ENCODE data around the gene NHLH2.

NHLH2 gene

GRCh38 chr1:115840605-115841460 lies at the start of gene NHLH2:
Gene NHLH2, minus strand, starts transcription at chr1:115841126. Its CDS starts 2,754 bp downstream, at chr1:115838372.
- CTCF ChIA-PET = interaction anchor here (0.5 to 0.7 kb wide), 2 partner anchors 57 to 133 kb away, joined by 3 read pairs; no protein-coding TSS in a partner anchor
- peak within 1 kb of the TSS; percentile 66 for H3K4me3 ChIP-seq (ENCODE audit: low read depth, low read length)

DNA sequence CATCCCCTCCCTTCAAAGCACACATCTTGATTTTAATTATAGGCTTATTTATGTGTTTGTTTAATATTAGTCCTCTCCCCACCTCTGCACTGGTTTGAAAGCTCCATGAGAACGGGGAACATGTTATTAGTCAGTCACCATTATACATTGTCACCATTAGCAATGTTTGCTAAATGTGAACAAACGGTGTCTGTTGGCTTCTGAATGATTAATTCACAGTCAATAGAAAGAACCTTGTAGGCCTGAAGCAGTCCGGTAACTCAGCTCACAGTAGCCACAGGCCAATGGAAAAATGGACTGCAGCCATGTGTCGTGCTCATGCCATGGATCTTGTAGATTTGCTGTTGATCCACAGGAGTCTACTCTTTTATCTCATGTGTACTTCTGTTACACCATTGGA lies 49.7 kb upstream of the NHLH2 start:
- CTCF ChIA-PET = no interaction called here
- Histone ChIP-seq H3K9me3 (ENCODE audit: control insufficient read depth, insufficient read depth, low read depth, low read length) (no peaks in the 10 kb centered on the region), H3K36me3 (ENCODE audit: control insufficient read depth in 2 of 2, insufficient read depth in 1 of 2, low read length in 2 of 2) (no peaks in the 10 kb centered on the region), H3K4me3 (ENCODE audit: low read depth, low read length) (no peak overlapping the region), H3K27ac (ENCODE audit: extremely low read depth, low read depth, low read length) (no peak overlapping the region), H3K4me1 (ENCODE audit: control insufficient read depth, insufficient read depth, low read length) (no peaks in the 10 kb centered on the region)
- POLR2A ChIA-PET = no interaction called here
- TF ChIP-seq AEBP2 (tag by site-specific recombination; IDR thresholded peaks at IDR 0.05; ENCODE audit: borderline replicate concordance) (no peak), ZNF19 (tag by site-specific recombination; IDR thresholded peaks at IDR 0.05; ENCODE audit: low read depth) (no peak), ZNF670 (tag by site-specific recombination; IDR thresholded peaks at IDR 0.05; ENCODE audit: low read depth) (no peak), ZNF776 (tag by site-specific recombination; IDR thresholded peaks at IDR 0.05; ENCODE audit: borderline replicate concordance) (no peak), ZXDB (tag by site-specific recombination; IDR thresholded peaks at IDR 0.05) (no peak), ZNF521 (tag by site-specific recombination; IDR thresholded peaks at IDR 0.05) (no peak), SP3 (tag by site-specific recombination; IDR thresholded peaks at IDR 0.05) (no peak), ZNF639 (tag by site-specific recombination; IDR thresholded peaks at IDR 0.05) (no peak), ZNF571 (tag by site-specific recombination; IDR thresholded peaks at IDR 0.05) (no peak), ZNF624 (tag by site-specific recombination; IDR thresholded peaks at IDR 0.05) (no peak), ZNF629 (tag by site-specific recombination; IDR thresholded peaks at IDR 0.05) (no peak), ZNF792 (tag by site-specific recombination; IDR thresholded peaks at IDR 0.05) (no peak), ZNF473 (tag by site-specific recombination; IDR thresholded peaks at IDR 0.05) (no peak), WT1 (tag by site-specific recombination; IDR thresholded peaks at IDR 0.05) (no peak)
- TF ChIP-seq, protein P1, sequence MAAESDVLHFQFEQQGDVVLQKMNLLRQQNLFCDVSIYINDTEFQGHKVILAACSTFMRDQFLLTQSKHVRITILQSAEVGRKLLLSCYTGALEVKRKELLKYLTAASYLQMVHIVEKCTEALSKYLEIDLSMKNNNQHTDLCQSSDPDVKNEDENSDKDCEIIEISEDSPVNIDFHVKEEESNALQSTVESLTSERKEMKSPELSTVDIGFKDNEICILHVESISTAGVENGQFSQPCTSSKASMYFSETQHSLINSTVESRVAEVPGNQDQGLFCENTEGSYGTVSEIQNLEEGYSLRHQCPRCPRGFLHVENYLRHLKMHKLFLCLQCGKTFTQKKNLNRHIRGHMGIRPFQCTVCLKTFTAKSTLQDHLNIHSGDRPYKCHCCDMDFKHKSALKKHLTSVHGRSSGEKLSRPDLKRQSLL (tag by site-specific recombination; IDR thresholded peaks at IDR 0.05) = no peak

More at GRCh38 chr1:115840605-115841460, at the start of gene NHLH2:
- H3K4me1 ChIP-seq (ENCODE audit: control insufficient read depth, insufficient read depth, low read length) = 0 out of 2 replicates have a peak, but pooled peaks cover 2% of the 10 kb centered on the region
- POLR2A ChIA-PET = no interaction called here
- H3K9me3 ChIP-seq (ENCODE audit: control insufficient read depth, insufficient read depth, low read depth, low read length) = no peaks in the 10 kb centered on the region
- H3K27ac ChIP-seq (ENCODE audit: extremely low read depth, low read depth, low read length) = no peak within 1 kb of the TSS
- no peaks in the 10 kb centered on the region for H3K36me3 ChIP-seq (ENCODE audit: control insufficient read depth in 2 of 2, insufficient read depth in 1 of 2, low read length in 2 of 2)
- TF ChIP-seq KLF1 (tag by site-specific recombination; IDR thresholded peaks at IDR 0.05) (no peak), SCRT1 (tag by site-specific recombination; IDR thresholded peaks at IDR 0.05; ENCODE audit: borderline replicate concordance) (no peak), ZNF777 (tag by site-specific recombination; IDR thresholded peaks at IDR 0.05; ENCODE audit: borderline replicate concordance) (no peak), HOXD13 (CRISPR knock-in tag; IDR thresholded peaks at IDR 0.05; ENCODE audit: borderline replicate concordance) (0 out of 2 replicates have a peak, but pooled peaks have one; percentile 19), ZNF140 (tag by site-specific recombination; IDR thresholded peaks at IDR 0.05) (no peak), ZNF16 (tag by site-specific recombination; IDR thresholded peaks at IDR 0.05; ENCODE audit: low read depth) (no peak), RBAK (tag by site-specific recombination; IDR thresholded peaks at IDR 0.05) (no peak), TCF7L2 (IDR thresholded peaks at IDR 0.05; ENCODE audit: borderline replicate concordance, low read depth, low read length) (0 out of 2 replicates have a peak, but pooled peaks have one; percentile 75), ZFHX2 (tag by site-specific recombination; conservative IDR thresholded peaks at IDR 0.05) (peak; percentile 43), ZBTB48 (tag by site-specific recombination; IDR thresholded peaks at IDR 0.05) (no peak), ZNF48 (tag by site-specific recombination; IDR thresholded peaks at IDR 0.05) (no peak)

Data from HEK293 (cell line).